Measurements from ENCODE around the gene BTBD10. TPM values are rescaled to one million over a fixed set of nuclear protein-coding genes. Genes with fewer than 3 reads are reported as not detected.

Gene BTBD10
- total and polyA plus RNA-seq, 2 donors from 2014 or later = 12.9 to 27.9 TPM

DNA sequence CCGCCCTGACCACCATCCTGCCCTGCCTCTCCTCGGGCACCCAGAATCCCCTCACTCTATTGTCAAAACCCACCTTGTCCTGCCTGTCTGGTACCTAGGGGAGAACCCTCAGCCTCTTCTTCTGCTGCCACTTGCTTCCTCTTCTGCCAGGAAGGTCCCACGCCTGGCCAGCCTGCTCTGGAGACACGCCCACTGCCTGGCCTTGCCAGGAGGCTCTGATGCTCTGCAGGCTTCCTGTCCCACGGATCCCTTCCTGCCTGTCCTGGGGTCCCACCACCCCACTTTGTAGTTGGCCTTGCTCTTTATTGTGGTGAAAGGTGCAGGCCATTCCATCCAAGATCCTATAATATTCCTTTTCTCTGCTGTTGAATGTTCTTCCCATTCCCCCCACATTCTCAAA, 122.0 kb downstream of the BTBD10 start:
- TF ChIP-seq, protein P1, sequence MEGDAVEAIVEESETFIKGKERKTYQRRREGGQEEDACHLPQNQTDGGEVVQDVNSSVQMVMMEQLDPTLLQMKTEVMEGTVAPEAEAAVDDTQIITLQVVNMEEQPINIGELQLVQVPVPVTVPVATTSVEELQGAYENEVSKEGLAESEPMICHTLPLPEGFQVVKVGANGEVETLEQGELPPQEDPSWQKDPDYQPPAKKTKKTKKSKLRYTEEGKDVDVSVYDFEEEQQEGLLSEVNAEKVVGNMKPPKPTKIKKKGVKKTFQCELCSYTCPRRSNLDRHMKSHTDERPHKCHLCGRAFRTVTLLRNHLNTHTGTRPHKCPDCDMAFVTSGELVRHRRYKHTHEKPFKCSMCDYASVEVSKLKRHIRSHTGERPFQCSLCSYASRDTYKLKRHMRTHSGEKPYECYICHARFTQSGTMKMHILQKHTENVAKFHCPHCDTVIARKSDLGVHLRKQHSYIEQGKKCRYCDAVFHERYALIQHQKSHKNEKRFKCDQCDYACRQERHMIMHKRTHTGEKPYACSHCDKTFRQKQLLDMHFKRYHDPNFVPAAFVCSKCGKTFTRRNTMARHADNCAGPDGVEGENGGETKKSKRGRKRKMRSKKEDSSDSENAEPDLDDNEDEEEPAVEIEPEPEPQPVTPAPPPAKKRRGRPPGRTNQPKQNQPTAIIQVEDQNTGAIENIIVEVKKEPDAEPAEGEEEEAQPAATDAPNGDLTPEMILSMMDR (IDR thresholded peaks at IDR 0.05; ENCODE audit: borderline replicate concordance, extremely low read depth, insufficient read depth) = no peak
- no peak for FAIRE-seq
- Histone ChIP-seq H3K36me3 (ENCODE audit: control insufficient read depth in 2 of 3, insufficient read depth in 3 of 3, low read length in 3 of 3) (no peaks in the 10 kb centered on the region), H3K4me1 (ENCODE audit: control insufficient read depth in 2 of 3, insufficient read depth in 2 of 3, low read depth in 1 of 3, low read length in 3 of 3) (peaks cover 0 to 11% (median 0%) of the 10 kb centered on the region in 3 donors), H3K27ac (ENCODE audit: low read depth in 2 of 2, low read length in 2 of 2) (no peak overlapping the region), H3K9me3 (ENCODE audit: control insufficient read depth in 2 of 3, insufficient read depth in 1 of 3, low read length in 3 of 3) (no peaks in the 10 kb centered on the region), H3K9ac (ENCODE audit: low read length in 3 of 3) (no peak overlapping the region), H3K4me3 (ENCODE audit: low read length in 3 of 3) (no peak overlapping the region), H3K27me3 (ENCODE audit: control insufficient read depth, insufficient read depth, low read length) (no peaks in the 10 kb centered on the region)
- intact Hi-C loops (cut with DNase I) = no loop called here
- peak in 1 of 5 donors; percentile 39 for DNase-seq

DNA sequence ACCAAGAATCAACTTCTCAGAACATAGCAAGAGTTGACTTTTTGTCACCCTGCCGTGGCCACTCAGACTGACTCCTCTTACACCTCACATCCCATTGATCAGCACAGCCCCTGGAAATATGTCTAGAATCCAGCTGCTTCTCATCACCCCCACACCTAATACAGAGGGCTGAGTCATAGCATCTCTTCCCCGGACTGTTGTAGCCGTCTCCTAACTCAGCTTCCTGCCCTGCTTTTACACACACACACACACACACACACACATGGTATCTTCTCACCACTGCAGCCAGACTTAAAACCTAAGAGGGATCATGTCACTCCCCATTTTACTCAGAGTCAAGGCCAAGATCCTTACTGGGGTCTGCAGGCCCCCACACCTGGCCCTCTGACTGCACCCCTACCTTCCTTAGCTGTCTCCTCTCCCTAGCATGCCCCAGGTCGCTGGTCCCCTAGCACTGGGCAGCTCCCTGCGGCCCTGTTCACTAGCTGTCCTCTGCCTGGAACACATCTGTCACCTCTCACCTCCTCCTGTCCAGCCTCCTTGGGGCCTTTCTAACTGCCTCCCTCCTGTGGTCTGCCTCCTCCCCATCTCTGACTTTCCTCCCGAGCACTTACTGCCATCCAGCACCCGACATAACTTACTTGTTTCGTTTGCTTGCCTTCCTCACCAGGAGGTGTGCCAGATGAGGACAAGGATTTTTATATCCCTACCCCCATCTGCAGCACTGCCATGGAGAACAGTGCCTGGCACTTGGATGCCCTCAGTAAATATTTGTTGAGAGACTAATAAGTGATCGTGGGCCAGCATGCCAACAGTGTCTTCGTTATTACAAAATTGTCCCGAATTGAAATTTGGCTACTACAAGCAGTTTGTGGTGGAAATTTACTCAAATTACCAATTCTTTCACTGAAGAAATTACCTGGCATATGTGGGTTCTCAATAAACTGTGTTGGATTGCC, 123.5 kb downstream of the BTBD10 start:
- TF ChIP-seq, protein P1 (IDR thresholded peaks at IDR 0.05; ENCODE audit: borderline replicate concordance, extremely low read depth, insufficient read depth) = no peak
- H3K9me3 ChIP-seq (ENCODE audit: control insufficient read depth in 2 of 3, insufficient read depth in 1 of 3, low read length in 3 of 3) = no peaks in the 10 kb centered on the region
- DNase-seq = no peak
- H3K27me3 ChIP-seq (ENCODE audit: control insufficient read depth, insufficient read depth, low read length) = no peaks in the 10 kb centered on the region
- no peak overlapping the region for H3K9ac ChIP-seq (ENCODE audit: low read length in 3 of 3)
- no peak overlapping the region for H3K27ac ChIP-seq (ENCODE audit: low read depth in 2 of 2, low read length in 2 of 2)
- no peaks in the 10 kb centered on the region for H3K36me3 ChIP-seq (ENCODE audit: control insufficient read depth in 2 of 3, insufficient read depth in 3 of 3, low read length in 3 of 3)
- H3K4me3 ChIP-seq (ENCODE audit: low read length in 3 of 3) = no peak overlapping the region
- intact Hi-C loops (cut with DNase I) = loop anchor here (10.0 kb wide), 1 partner anchor 125 kb away; no protein-coding TSS in a partner anchor
- no peak for FAIRE-seq
- peaks cover 0 to 11% (median 0%) of the 10 kb centered on the region in 3 donors for H3K4me1 ChIP-seq (ENCODE audit: control insufficient read depth in 2 of 3, insufficient read depth in 2 of 3, low read depth in 1 of 3, low read length in 3 of 3)

DNA sequence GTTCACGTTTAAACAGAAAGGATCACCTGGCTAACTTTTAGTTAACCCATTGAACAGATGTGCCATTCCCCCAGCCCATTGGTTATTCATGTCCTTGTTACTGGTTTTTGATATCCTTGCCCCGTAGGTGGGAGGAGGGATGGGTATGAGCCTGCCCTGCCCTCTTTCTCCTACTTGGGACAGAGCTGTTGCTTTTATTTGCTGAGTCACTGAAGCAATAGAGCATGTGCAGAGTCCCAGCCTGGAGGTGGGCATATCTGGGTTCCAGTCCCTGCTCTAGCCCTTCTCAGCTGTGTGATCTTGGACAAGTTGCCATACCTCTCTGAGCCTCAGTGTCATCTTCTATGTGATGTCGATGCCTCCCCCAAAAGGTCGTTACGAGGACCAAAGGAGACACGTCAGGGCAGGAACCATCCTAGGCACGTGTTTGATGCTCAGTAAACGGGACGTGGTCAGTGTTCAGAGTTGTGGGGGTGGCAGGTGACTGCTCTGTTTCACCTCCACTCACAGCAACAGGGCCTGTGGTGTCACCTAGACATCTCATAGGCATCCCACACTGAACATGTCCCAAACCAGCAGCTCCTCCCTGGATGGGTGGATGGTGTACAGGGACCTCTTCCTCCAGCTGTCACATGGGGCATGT, 124.5 kb downstream of the BTBD10 start:
- H3K4me3 ChIP-seq (ENCODE audit: low read length in 3 of 3) = peak overlapping the region in 2 of 3 donors; percentile 16 to 22
- H3K9ac ChIP-seq (ENCODE audit: low read length in 3 of 3) = peak overlapping the region in 1 of 3 donors; percentile 45
- no peaks in the 10 kb centered on the region for H3K9me3 ChIP-seq (ENCODE audit: control insufficient read depth in 2 of 3, insufficient read depth in 1 of 3, low read length in 3 of 3)
- no peaks in the 10 kb centered on the region for H3K36me3 ChIP-seq (ENCODE audit: control insufficient read depth in 2 of 3, insufficient read depth in 3 of 3, low read length in 3 of 3)
- intact Hi-C loops (cut with DNase I) = loop anchor here (10.0 kb wide), 1 partner anchor 124 kb away; no protein-coding TSS in a partner anchor
- TF ChIP-seq, protein P1 (IDR thresholded peaks at IDR 0.05; ENCODE audit: borderline replicate concordance, extremely low read depth, insufficient read depth) = no peak
- FAIRE-seq = no peak
- no peaks in the 10 kb centered on the region for H3K27me3 ChIP-seq (ENCODE audit: control insufficient read depth, insufficient read depth, low read length)
- peak overlapping the region in 1 of 2 donors; percentile 59 for H3K27ac ChIP-seq (ENCODE audit: low read depth in 2 of 2, low read length in 2 of 2)
- H3K4me1 ChIP-seq (ENCODE audit: control insufficient read depth in 2 of 3, insufficient read depth in 2 of 3, low read depth in 1 of 3, low read length in 3 of 3) = peaks cover 0 to 16% (median 8%) of the 10 kb centered on the region in 3 donors
- no peak for DNase-seq
